GM19035 (cell line): Measurements from ENCODE around the gene TSHZ2.

ENCODE experiments used
- ATAC-seq: cut with Tn5 transposase; IDR thresholded peaks from one replicate; pipeline ENCODE4 v1.9.1; 2021; ENCODE audit not compliant: unreplicated experiment

The TSHZ2 gene

DNA sequence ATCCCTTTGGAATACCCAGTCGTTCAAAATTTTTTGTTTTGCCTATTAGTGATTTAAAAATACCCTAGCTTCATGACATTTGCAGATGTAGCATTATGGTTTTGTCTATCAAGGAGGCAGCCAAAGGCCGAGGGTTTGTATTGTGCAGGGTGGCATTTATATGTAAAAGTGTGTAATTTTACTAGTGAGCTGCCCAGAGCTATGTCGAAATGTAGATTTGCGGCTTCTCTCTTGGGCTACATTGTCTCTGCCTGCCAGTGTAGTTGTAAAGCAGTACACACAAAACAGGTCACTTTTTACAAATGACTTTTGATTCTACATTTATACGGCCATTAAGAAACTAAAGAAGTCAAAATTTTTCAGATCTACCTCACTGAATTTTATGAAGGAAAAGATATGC is 87.7 kb downstream of the TSHZ2 start:
- no peak for ATAC-seq

DNA sequence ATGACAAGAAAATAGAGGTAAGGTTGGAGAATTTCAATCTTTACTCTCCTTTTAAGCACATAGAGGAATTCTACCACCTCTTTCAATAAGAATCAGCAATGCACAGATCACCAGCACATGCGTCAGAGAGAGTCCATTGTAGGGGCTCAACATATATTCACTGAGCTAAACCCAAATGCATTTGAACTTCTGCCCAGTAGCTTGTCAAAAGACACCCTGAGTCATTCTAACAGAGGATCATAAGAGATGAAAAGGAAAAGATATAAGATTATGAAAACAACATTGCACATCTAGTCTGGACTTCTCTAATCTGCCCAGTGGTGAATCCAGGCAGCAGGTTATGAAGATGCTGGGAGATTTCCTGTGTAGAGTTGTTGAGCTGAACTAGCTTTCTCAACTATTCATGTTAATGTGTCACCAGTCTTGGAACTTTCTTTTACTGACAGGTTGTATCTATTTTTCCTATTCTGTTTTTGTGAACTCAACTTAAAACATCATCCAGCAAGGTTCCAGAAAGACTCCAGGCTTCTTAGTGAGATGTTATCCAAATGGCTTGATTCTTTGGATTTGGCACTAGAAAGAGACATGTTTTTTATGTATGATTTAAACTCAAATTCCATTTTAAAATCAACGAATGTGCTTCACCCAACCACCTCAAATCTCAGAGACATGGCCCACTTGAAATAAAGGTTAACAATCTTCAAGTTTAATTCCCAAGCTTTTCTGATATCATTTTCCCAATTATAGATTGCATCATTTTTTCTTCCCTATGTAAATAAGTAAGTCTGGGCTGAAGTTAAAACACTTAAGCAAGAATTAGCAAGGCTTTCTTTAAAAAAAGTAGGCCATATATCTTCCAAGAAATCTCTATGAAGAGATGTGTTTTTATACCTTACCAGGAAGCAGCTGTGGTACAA is 89.3 kb downstream of the TSHZ2 start:
- no peak for ATAC-seq

DNA sequence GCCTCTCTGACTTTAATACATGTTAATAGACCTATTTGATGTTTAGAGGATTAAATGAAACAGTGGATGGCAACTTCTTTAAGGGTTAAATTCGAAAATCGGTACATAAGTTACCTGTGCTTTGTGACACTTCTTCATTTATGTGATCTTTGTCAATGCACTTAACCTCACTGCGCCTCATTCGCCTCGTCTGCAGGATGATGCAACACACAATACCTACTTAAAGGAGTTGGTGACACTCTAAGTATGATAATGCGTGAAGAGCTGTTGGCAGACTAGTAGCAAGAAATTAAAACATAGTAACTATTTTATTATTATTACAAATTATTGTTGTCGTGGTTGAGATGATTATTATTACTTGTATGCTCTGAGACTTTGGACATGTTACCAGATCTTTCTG is 92.8 kb downstream of the TSHZ2 start:
- no peak for ATAC-seq

DNA sequence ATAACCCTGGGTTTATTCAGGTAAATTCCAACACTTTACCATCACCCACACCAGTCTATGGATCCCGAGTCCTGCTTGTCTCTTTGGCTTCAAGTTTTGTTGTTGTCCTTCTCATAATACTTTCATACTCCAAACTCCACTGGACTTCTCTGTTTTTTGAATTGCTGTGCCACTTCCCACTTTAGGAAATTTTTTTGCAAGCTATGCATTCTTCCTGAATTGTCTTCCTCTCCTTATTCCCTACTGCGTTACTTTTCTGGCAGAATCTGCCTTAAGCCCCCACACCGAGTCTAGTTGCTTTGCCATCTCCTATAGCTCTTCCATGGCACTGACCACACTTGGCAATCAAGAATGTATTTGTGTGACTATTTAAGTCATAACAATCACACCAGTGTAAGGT is 96.1 kb downstream of the TSHZ2 start:
- no peak for ATAC-seq

DNA sequence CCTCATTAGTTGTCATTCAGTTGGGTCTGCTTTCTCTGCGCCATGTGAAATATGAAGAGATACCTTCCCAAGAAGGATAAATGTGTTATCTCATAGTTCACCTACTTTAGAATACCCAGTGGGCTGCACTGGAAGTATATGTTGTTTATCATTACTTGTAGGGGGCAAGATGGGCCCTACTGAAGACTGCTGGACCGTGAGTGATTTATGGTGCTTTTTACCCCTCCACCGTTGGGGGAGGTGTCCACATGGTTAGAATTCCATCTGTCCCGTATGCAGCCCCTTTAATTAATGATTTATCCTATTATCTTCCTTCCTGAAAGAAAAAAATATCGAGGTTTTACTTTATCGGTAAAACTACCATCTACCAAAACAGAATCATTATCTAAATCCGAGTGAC is 97.0 kb downstream of the TSHZ2 start:
- no peak for ATAC-seq

DNA sequence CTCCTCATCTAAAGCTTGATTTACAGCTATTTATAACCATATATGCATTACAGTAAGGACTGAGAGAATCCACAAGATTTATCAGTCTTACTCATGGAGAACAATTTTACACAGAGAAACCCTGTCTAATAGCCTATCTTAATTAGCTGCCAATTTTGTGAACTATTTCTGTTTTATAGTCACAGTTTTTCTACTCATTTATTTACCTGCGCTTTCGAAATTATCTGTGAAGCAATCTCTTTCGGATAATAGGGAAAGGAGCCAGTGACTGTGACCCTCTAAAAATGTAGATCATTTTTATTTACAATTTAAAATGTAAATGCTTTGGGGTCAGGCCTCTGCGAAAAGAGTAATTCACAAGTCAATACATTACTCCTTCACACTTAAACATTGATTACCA is 98.1 kb downstream of the TSHZ2 start:
- ATAC-seq, result no peak

DNA sequence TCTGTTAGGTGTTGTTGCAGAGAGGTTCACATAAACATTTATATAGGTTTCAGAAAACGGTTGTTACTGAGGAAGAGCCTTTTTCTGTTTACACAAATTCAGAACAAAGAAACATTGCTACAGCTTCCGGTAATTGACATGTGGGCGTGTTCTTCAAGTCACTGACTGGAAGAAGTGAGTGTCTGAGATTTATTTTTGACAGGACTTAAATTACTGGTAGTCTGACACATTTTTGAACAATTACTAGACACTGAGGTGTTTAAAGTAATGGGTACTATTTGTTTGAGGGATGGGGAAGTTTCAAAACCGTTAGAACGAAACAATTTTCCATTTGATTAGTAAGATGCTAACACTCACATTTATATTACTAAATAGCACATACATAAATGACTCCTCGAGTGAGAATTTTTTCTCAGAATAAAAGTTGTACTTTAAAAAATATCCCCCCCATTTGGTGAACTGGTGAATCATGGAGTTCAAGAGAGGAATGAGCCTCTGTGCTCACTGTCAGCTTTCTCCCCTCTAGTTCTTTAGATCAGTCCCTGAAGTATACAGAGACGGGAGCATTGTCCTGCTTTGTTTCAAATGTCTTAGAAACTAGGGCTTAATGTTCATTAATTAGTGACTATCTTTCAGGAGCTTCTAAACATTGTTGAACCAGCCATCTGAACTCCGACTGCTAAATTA is 98.7 kb downstream of the TSHZ2 start:
- no peak for ATAC-seq

DNA sequence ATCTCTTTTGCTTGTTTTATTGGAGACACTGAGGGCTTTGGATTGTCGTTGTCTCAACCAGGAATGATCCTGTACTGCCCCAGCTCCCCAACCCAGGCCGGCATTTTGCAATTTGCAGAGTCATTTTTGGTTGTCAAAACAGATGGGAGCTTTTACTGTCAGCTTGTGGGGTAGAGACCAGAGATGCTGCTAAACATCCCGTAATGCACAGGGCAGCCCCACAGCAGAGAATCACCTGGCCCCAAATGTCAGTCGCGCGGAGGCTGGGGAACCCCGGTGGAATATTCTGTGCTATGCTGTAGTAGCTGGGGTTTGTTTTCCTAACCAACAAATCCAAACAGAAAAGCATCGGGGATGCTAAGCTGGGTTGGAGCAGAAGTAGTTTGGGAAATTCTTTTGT is 99.7 kb downstream of the TSHZ2 start:
- no peak for ATAC-seq

DNA sequence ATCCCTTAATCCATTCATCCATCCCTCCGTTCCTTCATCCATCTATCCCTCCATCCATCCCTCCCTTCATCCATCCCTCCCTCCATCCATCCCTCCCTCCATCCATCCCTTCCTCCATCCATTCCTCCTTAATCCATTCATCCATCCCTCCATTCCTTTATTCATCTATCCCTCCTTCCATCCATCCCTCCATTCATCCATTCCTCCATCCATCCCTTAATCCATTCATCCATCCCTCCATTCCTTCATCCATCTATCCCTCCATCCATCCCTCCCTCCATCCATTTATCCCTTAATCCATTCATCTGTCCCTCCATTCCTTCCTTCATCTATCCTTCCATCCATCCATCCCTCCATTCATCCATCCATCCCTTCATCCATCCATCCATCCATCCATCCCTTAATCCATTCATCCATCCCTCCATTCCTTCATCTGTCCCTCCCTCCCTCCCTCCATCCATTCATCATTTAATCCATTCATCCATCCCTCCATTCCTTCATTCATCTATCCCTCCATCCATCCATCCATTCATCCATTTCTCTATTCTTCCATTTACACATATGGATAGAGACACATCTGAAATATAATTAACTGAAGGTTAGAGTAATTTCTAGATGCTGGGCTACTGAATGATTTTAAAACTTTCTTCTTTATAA is 100.9 kb downstream of the TSHZ2 start:
- ATAC-seq, result no peak

DNA sequence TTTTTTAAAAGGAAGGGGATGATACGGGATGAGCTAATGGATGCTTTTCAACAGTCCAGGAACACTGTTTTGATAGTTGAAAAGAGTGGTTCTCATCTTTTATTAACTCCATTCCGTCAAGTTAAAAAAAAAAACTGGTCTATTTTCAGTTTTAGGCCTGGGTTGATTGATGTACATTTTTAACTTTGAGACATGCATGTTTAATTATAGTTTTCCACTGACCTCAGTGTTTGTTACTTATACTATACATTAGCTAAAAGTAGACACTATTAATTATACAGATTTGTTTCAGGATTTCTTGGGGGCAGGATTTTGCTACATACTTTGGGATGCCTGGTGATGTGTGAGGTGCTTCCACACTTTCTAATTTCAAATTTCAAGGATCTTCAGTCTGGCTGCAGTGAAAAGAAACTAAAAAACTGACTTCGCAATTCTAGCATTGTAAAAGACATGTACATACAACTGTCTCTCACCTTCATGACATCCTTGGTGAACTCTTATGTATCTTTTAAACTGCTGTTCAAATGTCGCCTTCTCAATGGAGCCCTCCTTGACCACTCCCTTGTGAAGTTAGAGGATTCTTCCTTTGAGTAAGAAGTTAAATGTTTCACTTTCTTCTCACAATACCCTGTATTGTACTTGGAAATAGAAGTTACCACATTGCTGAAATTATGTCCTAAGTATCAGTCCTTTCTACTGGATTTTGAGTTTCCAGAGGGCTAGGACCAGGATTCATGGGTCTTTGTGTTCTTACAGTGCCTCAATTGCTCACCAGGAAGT is 101.7 kb downstream of the TSHZ2 start:
- no peak for ATAC-seq

DNA sequence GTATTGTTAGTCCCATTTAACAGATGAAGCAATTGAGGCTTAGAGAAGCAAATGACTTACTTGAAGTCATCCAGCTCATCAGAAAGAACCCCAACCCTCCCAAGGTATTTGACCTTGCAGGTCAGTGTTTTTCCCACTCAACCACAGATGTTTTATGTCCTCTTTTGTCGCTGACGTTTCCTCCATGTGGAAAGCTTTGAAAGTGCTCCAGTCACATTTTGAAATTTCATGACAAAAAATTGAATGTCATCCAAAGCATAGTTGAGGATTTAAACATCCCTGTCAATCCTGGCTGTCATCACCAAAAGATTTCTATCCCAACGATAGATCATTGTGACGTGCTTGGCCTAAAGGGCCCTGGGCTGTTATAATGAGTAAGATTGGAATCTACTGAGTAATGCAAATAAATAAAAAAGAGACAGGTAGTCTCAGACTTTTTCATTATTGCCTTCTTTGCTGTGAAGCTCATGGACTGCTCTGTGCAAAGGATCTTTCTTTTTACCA is 102.7 kb downstream of the TSHZ2 start:
- ATAC-seq, result no peak

DNA sequence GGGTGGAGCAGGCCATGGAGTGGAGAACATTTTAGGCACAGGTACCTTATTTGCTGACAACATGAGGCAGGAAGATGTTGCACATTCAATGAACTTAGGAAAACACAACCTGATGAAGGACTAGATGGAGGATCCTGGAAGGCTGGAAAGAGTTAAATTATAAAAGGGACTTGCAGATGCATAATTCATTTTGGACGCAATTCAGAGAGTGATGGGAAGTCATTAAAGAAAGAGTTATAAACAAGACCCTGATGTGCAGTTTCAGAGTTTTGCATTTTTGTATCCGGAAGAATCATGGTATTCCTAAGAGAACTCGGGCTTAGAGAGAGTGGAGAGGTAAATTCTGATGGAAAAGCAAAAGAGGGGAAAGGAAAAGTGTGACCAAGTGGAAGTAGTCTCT is 104.5 kb downstream of the TSHZ2 start:
- no peak for ATAC-seq

DNA sequence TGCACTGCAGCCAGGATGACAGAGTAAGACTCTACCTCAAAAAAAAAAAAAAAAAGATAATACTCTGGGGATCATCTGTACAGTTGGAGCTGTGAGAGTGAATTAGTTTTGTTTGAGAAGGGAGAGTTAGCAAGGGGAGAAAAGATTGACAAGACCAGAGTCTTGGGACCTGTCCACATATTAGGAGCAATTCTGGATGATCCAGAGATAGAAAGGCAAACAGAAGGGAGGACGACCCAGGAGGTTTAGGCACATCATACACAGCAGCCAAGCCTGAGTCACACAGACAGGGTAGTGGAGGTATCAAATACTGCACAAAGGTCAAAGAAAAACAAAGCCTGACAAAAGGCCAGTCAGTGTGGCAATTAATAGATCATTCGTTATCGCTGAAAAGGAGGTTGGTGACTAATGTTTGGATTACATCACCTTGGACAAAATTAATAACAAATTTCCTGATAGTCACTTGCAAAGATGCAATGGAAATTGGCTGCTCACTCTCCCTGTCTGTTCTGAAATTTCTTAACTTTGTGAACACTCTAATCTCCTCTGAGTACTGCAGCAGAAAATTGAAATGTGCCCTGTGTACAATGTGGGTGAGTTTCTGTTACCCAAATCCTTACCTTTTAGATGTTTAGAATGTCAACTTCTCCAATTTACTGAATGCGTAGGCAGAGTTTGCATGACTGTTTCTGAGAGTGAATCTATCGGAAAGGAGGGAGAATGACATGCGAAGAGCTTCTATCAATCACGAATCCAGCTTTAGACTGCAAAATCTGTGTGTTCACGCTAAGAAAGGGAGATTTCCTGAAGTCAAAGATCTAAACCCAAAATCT is 105.4 kb downstream of the TSHZ2 start:
- no peak for ATAC-seq

DNA sequence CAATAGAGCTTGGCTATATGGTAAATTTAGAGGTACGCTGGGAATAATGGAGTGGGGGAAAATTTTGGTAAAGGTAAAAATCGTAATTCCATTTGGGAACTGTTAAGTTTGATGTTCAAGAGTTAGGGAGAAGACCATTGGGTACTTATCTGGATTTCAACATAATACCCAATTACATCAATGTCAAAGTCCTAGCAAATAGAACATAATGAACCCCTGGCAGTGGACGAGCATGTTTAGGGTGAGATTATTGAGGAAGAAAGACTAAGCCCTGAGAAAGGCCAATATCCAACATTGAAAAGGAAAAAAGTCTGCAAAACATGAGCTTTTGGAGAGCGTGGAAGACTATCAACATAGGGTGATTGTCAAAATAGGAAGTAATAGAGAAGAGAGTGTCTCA is 106.6 kb downstream of the TSHZ2 start:
- ATAC-seq, result no peak

DNA sequence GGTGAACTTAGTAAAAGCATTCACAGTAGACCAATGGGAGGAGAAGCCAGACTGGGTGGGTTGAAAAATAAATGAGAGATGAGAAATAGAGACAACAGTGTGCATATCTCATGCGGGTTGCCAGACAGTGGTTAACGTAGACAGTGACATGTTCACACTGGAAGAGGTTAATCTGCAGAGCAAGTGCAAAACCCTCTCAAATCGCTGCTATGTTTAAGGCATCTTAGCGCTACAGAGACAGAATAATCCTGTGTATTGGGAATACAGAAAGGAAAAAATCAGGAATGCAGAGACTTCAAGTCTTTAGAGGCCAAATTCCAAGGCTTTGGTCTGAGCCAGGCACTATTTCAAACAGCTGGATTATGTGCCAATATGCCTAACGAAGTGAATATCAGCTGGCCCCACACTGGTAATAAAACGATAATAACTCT is 107.1 kb downstream of the TSHZ2 start:
- ATAC-seq, result no peak

DNA sequence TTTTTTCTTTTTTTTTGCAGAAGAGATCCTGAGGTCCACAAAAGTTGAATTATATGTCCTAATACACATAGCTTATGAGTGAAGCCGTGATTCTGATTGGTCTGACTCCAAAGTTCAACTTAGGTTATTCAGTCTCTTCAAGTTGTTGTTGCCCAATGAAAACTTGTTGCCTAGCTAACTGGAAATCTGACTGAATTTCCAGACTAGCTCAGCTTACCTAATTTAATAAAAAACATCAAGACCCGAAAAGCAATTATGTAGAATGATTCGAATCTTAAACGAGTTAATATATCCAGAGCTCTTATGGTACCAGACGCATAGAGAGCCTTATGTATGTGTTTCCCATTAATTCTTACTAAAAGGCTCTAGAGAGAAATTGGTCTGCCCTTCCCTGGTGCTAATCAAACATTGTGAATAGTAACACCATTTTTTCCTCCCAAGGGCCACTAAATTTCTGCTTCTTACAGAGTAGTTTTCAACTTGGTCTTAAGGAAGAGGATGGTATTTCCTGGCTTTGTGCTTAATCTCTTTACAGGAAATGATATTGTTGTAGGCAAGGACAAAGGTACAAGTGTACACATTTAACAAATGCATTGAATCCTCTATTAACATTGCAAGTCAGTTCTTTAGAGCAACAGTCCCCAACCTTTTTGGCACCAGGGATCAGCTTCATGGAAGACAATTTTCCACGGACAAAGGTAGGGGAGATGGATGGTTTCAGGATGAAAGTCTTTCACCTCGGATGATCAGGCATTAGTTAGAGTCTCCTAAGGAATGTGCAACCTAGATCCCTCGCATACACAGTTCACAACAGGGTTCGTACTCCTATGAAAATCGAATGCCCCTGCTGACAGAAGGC is 107.9 kb downstream of the TSHZ2 start:
- ATAC-seq, result no peak

DNA sequence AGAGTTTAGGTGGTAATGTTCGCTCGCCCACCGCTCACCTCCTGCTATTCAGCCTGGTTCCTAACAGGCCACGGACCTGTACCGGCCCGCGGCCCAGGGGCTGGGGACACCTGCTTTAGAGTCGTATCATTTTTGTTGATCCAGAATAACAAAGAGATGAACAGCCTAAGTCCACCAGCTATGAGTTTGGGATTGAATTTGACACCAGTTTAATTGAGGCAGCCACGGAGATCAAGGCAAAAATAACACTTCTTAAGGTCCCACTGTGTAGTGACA is 108.5 kb downstream of the TSHZ2 start:
- ATAC-seq, result no peak

DNA sequence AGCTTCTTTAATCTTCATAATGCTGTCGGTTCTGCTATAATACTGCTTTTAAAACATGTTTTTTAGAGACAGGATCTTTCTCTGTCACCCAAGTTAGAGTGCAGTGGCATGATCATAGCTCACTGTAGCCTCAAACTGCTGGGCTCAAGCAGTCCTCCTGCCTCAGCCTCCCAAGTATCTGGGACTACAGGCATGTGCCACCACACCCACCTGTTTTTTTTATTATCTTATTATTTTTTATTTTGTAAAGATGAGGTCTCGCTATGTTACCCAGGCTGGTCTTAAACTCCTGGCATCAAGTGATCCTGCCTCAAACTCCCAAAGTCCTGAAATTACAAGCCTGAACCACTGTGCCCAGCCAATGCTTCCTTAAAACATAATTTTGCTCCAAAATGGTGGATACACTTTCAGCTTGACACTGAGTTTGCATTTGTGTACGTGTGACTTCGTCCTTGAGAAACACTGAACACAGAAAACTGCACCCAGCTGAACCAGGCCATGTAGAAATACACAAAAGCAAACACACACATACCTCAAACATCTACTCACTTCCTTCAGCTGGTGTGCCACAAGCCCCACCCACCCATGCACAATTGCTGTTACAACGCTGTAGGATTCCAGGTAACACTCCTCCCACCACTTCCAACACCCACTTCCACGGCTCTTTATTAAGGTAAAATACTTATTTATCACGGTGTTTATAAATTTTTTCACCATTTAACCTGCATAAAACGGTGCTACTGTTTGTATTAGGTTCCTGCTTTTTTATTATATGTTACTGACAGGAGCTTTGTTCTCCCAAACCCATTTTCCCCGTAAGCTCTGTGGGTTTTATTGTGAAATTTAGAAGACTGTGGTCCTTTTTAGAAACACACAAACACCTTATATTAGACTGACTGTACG is 109.1 kb downstream of the TSHZ2 start:
- no peak for ATAC-seq
